ENCODE measurements around the gene TRPM8.

DNA sequence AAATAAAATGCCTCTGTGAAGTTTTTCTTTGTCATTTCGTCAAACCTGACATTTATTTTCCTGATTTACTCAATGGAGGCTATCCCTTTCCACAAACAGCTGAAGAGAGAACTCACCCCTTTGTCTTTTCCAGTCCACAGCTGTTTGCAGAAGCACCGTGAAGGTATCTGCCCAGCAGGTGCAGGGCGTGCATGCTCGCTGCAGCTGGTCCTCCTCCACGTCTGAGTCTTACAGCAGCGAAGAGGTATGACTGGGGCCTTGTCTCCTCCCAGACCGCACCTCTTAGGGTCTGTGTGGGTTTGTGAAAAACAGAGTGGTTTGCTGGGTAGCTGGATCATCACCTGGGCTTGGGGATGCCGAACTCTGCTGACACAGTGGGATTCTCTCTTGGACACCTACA lies 143.1 kb downstream of the TRPM8 start:
- TF ChIP-seq, protein P1, sequence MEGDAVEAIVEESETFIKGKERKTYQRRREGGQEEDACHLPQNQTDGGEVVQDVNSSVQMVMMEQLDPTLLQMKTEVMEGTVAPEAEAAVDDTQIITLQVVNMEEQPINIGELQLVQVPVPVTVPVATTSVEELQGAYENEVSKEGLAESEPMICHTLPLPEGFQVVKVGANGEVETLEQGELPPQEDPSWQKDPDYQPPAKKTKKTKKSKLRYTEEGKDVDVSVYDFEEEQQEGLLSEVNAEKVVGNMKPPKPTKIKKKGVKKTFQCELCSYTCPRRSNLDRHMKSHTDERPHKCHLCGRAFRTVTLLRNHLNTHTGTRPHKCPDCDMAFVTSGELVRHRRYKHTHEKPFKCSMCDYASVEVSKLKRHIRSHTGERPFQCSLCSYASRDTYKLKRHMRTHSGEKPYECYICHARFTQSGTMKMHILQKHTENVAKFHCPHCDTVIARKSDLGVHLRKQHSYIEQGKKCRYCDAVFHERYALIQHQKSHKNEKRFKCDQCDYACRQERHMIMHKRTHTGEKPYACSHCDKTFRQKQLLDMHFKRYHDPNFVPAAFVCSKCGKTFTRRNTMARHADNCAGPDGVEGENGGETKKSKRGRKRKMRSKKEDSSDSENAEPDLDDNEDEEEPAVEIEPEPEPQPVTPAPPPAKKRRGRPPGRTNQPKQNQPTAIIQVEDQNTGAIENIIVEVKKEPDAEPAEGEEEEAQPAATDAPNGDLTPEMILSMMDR (IDR thresholded peaks at IDR 0.05 in 4 of 5, conservative IDR thresholded peaks at IDR 0.05 in 1 of 5) = no peak
- no peak for TF ChIP-seq POLR2A (IDR thresholded peaks at IDR 0.05)
